Activated T-cell treated with anti-CD3 and anti-CD28 coated beads for 1 hour (primary cell): ENCODE results near the gene CELF2.

Experiments
- DNase-seq: peaks from one replicate; pipeline ENCODE4 v3.0.0-alpha.2; 2020; ENCODE audit warnings: low read depth

CELF2 gene

DNA sequence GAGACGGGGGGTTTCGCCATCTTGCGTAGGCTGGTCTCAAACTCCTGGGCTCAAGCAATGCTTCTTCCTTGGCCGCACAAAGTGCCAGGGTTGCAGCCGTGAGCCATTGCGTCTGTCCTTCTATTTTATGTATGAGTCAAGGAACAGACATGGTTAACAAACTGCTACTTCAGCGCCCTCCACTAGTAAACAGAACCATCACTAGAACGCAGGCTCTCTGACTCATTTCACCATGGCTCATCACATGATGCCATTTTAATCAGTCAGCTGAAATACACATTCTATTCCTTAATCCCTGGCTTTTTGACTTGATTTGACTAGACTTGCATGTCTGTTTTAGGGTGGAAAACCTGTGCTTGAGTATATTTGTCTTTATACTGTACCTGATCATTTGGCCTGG lies 41.3 kb downstream of the CELF2 start:
- DNase-seq = no peak

GRCh38 chr10:11063856-11064255 lies 46.2 kb downstream of the CELF2 start:
- DNase-seq = no peak

DNA sequence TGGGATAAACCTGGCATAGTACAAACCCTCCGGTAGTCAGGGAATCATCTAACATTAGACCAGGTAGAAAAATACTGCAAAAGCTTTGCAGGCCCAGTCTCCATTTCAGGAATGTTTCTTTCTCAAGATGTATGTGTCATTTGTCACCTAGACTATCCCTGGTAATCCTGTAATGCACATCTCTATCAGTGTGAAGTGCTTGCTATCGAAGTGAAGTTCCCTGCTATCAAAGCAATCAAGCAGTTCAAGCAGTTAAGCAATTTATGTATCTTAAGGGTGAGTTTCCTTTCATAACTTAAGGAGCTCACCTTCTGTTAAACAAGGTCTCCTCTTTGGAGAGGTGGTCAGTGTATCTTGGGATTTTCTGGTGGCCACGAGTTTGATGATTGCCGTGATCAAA lies 47.2 kb downstream of the CELF2 start:
- no peak for DNase-seq

- no peak for DNase-seq
These were observed 47.9 kb downstream of the CELF2 start for GRCh38 chr10:11065567-11065966.

DNA sequence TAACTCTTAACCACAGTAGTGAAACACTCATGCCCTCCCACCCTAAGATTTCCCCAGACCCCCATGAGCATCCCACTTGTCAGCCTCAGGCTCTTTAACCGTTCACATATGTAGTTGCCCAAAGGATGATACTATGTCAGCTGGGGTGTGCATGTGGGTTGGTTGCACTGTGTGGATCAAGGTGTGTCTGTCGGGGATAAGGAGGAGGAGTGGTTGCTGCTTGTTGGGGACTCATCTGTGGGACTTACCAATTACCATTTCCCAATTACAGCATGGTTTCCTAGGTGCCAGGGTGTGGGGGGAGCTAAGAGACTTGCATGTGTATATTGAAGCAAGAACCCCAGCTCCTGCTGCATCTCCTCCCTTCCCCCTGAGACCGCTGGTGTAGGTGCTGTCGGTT lies 48.8 kb downstream of the CELF2 start:
- no peak for DNase-seq

DNA sequence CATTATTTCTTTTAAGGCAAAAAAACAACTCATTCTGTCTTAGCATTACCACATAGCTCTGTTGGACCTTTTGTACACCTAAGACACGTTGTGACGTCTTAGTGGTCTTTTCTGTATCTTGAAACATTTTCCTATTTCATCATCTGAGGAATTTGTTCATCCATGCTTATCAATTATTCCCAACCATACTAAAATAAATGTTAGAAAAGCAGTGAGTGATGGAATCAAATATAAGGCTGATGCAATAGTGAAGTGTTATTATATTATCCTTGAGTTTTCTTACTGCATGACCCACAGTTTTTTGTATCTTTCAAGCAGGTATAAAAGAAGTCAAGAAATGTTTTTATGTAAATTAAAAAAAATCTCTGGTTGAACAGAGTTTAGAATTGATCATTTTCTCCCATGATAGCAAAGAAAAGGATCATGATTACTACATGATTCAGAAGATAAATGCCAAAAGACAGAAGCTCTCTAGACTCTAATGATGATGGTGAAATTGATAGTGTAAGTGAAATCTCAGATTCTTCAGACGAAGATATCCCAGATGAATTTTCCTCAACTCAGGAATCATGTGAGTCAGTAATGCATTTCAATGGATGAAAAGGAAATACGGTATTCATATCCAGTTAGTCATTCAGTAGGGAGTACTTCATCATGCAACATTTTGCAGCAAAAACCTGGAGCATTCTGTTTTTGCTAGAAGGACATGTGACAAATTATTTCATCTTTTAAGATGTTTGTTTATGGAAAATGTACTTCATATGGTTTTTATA lies 51.4 kb downstream of the CELF2 start:
- no peak for DNase-seq

DNA sequence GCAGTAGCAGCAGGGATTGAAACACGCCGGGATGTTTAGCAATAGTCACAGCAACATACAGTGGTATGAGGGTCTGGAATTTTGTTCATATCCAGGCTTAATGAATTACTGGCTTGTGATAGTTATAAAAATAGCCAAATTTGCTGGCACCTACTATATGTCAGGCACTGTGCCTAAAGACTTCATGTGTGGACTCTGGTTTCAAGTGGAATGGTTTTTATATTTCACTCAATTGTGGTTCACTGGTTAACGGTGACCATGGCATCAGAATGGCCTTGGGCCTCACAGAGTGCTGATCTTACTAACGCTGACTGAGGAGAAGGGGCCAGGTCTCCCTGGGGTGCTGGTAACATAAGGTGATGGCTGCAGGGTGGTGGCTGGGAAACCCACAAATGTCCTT lies 55.7 kb downstream of the CELF2 start:
- DNase-seq = no peak

GRCh38 chr10:11074536-11075267 lies 57.0 kb downstream of the CELF2 start:
- DNase-seq = no peak

GRCh38 chr10:11076221-11076620 lies 58.5 kb downstream of the CELF2 start:
- no peak for DNase-seq

- DNase-seq = no peak
These were observed 62.9 kb downstream of the CELF2 start for GRCh38 chr10:11080564-11080984.

- DNase-seq = no peak
These were observed 63.7 kb downstream of the CELF2 start for GRCh38 chr10:11081408-11081807.

GRCh38 chr10:11082526-11082925 lies 64.9 kb downstream of the CELF2 start:
- DNase-seq = no peak

DNA sequence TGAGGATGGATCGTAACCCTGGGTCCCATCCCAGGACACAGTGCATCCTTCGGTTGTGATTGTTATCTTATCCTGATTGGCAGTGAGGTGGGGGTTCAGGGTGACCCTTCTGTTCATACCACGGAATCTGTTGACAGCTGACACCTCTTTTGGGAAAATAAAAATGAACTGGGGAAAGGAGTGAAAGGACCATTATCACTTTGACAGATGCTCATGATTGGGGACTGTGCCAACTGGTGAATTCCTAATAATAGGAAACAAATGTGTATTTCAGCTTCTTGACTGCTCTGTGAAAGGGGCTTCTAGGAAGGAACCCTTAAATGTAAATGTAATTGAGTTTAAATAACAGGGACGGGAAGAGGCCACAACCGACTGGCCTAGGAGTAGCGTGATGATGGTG lies 65.4 kb downstream of the CELF2 start:
- no peak for DNase-seq

DNA sequence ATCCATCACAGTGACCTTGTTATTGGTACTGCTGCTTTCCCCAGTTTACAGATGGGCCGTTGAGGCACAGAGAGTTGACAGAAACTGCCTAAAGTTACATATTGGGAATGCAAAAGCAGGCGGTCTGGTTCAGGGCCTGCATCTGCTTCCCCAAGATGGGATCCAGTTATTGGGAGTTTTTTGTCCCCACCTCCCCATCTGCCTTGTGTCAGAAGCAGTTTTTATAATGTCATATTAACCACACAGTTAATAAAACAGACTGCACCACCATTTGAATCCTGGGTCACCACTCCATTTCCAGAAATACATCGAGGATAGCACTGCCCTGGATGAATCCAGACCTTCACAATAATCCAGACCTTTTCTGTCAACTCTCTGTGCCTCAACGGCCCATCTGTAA lies 67.9 kb downstream of the CELF2 start:
- DNase-seq = no peak

DNA sequence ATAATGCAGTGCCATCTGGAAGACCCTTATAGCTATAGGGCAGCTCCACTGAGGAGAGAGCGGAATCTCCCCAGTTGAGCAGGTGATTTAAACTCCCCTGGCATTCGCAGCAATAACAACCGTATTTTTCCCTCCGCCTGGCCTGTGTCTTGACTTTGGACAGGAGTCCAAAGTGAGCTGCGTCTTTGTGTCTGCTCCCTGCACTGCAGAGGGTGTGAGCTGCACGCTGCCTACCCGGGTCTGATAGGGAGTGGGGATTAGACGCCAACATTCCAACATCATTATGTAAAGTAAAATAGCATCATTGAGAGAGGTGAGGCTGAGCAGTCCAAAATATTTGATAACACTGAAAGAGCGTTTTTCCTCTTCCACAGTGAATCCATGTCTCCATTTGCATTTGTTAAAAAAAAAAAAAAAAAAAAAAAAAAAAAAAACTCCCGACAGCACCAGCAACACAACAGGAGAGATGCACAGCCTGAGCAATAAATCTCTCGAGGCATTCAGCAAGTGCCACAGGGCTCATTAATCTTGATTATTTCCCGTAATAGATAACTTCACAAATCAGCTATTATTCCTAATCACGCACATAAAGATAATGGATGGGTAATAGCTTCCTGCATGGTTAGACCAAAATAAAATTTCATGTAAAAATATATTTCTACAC lies 68.6 kb downstream of the CELF2 start:
- DNase-seq = no peak

- no peak for DNase-seq
These were observed 69.7 kb downstream of the CELF2 start for GRCh38 chr10:11087372-11087771.

DNA sequence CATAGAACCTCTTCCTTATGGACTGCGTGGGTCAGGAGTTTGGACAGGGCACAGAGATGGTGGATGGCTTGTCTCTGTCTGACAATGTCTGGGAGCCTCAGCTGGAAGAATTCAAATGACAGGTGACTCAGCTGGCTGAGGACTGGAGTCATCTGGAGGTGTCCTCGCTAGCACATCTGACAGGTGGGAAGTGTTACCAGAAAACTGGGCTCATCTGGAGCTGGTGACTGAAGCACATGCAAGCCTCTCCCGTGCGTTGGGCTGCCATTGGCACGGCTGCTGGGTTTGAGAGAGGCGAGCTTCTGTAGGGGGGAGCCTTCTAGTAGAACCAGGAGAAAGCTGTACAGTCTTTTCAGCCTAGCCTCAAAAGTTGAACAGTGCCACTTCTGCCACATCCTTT lies 71.0 kb downstream of the CELF2 start:
- DNase-seq = no peak

GRCh38 chr10:11089272-11089671 lies 71.6 kb downstream of the CELF2 start:
- DNase-seq = no peak

DNA sequence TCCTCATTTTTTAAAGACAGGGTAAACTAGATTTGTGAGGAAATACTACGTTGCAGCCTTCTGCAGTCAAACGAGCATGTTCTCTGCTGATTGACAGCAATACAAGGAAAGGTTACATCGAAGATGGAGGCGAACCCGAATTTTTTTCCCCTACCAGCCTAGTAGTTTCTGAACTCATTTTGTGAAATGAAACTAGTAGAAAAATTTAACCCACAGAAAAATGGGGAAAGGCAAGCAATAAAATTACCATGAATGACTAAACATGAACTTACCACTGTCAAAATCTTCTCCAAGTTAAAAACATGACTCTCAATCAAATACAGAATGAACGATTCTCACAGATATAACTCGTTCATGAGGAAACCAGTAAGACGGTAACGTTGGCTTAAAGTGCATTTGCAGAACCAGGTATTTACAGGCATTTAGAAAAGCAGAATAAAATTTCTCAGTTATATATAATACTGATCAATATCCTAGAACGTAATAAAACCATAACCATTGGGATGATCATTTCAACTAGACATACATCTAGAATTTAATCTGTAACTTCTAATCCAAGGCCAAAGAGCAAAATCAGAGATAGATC lies 73.9 kb downstream of the CELF2 start:
- DNase-seq = no peak

DNA sequence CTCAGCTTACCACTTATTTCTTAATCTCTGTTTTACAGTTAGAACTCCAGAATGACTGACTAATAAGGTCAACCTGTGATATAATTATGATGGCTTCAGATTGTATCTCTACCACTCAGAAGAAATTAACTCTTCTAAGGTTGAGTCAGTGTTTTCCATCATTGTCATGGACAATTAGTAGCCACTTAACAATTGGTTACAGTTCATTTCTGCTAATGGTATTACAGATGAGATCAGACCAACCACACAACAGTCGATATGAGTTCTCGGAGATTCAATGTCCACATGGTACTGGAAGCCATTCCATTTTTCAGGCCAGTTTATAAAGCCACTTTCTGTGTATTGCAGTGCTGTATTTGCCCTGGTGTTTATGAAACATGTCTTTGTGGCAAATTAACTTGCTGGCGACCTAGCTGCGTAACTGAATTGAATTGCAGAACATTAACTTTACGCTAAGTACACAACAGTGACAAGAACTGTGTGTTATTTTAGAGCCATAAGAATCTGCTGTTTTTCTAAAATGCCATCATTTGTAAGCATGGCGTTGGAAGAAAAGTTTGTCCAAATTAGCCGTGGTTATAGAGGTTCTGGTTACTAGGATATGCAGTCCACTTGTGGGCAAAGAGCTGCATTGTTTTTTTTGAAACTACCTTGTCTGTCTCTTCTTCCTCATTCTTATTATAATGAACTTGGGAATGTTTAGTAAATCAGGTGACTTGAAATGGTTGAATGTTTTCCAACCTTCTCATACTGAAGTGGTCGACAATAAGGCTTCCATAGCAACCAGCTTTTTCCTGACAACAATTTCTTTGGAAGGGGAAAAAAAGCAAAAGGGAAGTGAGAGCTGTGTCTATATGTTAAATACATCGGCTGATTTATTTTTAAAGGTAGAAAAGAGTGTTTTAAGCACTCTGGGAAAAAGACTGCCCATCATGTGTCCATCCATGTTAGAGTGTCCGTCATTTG lies 76.4 kb downstream of the CELF2 start:
- no peak for DNase-seq

DNA sequence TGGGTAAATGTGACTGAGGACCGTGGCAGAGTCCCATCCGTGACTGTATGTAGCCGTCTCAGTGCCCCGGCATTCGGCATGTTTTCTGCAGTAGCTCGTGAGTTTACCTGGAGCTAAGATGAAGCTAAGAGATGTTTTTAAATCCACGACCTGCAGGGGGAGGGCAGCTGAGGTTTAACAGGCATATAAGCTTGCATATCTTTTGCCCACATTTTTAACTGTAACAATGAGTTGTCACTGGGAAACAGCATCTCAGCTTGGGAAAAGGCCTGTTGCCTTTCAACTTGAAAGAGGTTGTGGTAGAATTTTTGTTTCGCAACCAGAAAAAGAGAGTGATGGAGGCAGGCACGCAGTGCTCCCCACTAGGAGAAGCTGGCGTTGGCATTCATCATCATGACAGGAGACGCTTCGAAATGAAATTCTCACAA lies 77.7 kb downstream of the CELF2 start:
- no peak for DNase-seq

DNA sequence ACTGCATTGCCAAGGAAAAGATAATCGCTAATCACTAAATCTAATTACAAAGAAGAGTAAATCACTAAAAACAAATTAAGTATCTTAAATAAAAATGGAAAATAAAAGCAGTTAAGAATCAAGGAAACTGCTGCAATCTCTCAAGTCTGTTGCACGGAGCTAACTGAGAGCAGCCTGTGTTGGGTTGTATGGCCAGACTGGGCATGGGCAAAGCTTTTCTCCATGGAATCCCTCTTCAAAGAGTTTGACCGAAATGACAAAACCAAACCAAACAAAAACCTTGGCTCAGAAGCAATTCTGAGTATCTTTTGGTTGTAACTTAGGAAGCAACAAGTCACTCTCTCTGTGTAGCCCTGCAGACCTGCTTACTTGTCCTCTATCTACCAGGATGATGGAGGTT lies 78.8 kb downstream of the CELF2 start:
- no peak for DNase-seq
